ENCODE results near the gene GABRG3.

GABRG3 gene

DNA sequence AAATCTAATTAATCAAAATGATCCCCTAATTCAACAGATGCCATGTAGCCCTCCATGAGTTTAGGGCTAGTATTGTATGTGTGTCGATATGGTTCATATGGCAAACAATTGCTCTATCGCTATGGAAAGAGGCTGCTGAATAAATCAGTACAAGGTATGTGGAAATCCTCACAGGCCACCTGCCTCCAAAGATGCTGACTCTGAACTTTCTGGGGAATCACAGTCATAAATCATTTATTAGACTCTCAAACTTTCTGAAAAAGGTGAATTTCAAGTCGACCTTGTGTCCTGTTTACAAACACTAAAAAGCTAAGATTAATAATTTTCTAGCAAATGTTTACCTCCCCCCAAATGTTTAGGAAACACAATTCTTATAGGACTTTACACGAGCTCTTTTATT is 462.6 kb downstream of the GABRG3 start:
- DNase-seq = no peak

DNA sequence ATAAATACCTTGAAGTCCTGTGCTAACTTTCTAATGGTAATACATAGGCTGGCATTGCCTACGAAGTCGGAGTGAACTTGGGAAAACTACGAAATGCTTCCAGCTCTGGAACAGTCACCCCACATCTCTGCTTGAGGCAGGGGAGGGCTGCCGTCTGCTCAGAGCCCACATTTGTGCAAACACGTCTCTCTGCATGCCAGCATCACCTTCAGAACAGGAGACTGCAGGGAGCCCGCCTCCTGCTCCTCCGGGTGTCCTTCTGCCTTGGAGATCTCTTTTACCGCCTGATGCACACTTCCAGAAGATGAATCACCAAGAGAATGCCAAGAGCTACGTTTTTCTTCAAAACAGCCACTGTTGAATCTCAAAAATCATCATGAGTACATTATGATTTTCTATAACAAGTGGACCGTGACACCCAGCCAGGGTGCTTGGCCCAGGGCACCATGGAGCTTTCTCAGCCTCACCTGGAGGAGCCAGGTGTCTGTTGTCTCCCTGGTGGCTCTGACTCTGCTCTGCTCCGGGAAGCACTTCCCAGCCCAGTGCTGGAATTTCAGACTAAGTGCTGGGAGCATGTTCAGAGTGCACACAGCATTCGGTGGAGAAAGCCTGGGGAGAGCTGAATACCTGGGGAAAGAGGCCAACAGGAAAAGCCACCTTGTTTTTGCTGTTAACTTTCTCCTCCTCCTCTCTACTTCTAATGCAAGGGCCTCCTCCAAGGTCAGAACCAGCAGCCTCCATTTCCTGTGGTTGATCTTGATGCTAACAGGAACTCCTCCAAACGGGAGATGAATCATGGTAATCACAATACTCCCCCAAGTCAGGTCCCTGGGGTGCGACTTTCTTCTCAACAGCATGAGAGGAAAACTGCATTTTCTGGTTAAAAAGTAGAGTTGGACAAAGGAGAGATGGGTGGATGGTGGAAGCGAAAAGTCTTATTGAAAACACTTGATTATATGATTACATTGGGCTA is 467.7 kb downstream of the GABRG3 start:
- DNase-seq = no peak

DNA sequence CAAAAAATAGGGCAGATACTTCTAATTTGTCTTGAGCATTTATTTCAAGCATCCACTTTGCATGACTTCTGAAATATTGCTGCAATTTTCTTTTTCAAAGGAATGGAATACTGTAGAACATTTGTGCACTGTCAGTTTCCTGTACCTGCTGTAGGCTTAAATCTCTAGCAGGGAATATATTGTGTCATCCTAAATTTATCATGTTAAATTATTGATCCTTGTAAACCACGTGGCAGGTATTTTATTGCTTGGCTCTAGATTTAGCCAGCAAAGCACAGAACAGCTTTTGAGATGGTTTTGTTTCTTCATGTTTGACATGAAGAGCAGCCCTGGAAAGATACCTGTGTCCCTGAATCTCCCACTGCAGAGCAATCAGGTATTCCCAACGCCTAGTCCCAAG is 470.1 kb downstream of the GABRG3 start:
- DNase-seq = no peak

DNA sequence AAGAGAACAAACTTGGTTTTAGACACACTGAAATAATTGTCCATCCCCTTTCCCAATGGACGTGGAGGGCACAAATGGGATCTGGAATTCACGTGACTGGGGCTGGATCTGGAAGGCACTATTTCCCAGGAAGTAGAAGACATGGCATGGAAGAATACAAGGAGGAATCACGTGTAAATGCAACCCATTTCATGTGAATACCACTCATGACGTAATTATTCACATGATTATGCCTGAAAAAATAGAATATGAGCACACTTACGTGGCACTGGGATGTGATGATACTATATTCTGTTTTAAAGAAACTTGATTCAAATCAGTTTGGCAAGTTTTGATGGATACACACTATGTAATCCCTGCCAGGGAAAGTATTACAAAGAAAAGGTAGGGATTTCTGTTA is 477.3 kb downstream of the GABRG3 start:
- no peak for DNase-seq

DNA sequence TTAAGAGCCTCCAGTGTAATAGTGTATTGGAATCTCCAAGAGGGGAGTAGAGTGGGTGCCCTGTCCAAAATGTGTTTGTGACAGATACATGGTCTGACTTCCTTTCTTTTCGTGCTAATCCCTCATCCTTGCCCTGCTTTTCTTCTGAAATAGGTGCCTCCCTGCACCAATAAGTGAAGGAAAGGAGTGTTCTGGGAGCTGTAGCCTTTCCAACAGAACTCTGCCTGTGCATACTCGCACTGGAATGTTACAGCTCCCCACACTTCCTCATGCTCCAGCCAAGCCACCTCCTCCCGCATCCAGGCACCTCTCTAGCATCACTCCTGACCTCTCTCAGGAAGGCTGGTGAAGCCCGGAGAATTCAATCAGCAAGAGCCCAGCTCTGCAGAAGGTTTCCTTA is 478.0 kb downstream of the GABRG3 start:
- DNase-seq = no peak

DNA sequence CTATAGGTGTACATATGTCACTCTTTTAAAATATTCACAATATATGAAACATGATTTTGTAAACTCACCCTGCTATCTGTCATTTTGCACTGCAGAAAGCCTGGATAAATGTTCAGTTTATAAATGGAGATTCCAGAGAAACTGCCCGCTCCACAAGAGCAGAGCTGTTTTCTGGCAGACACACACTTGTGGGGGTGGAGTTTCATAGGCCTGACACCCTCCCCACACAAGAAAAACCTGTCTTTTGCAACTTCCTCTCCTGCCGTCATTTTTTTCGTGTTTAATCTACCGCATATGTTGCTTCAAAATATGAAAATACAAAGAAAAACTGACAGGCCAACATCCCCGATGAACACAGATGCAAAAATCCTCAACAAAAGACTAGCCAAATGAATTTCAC is 479.0 kb downstream of the GABRG3 start:
- no peak for DNase-seq

DNA sequence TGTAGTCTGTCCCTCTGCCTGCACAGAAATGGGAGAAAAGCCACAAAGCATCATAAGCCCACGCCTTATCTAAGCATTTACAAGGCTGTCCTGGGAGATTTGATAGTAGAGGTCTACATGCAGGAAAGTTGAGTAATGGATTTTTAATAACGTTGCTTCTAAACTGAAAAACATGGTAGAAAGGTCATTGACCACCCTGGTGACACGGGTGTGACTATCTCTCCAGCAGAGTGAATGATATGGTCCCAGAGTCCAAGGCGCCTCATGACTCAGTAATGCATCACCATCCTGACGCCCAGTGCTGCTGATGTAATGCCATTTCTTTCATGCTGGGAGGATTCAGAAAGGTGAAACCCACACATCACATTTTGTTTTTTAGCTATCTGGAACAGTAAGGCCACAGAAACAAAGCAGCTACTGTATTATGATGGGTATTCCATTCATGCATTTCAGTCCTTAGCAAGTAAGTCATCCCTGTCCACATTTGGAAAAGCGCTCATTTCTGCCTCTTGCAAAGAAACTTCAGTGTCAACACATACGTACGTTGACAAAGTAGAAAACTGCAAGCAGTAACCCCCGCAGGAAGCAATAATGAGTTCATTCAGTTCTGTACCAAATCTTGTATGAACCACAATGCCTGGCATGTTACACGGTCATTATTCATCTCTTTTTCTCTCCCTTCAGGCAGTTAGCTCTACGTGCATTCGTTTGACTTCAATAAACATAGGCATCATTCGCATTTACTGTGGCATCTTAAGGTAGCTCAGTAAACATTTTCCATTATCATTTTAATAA is 483.5 kb downstream of the GABRG3 start:
- no peak for DNase-seq

DNA sequence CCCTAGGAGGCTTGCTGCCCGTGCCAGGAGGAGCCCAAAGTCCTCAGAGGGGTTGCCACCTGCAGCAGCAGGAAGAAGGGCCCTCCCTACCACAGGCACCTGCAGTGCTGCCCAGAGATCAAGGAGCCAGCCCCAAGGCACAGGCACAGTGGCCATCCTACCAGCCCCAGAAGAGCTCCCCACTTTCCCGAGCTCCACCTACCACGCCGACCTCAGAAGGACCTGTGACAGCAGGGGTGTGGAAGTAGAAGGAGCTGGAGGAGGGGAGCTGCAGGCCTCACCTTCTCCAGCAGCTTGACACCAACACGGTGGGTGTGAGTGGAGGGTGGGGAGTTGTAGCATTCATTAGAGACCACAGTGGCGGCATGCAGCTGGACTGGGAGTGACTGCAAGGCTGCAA is 485.8 kb downstream of the GABRG3 start:
- no peak for DNase-seq

DNA sequence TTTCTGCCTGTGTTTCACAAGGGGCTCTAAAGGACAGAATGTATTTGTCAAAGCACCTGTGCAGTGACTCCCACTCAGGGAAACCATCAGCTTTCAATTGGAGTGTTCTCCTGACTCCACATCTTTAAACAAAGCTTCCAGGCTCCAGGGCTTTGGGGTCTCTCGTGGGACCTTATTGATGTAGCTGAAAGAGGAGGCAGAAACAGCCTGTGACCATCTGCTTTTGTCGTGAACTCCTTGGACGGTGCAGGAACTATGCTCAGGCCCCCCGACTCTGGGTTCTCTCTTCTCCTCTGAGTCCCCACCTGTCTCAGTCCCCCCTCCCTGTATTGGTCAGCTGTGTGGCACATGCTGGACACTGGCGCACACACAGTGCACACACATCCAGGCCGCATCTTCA is 486.8 kb downstream of the GABRG3 start:
- DNase-seq = no peak

DNA sequence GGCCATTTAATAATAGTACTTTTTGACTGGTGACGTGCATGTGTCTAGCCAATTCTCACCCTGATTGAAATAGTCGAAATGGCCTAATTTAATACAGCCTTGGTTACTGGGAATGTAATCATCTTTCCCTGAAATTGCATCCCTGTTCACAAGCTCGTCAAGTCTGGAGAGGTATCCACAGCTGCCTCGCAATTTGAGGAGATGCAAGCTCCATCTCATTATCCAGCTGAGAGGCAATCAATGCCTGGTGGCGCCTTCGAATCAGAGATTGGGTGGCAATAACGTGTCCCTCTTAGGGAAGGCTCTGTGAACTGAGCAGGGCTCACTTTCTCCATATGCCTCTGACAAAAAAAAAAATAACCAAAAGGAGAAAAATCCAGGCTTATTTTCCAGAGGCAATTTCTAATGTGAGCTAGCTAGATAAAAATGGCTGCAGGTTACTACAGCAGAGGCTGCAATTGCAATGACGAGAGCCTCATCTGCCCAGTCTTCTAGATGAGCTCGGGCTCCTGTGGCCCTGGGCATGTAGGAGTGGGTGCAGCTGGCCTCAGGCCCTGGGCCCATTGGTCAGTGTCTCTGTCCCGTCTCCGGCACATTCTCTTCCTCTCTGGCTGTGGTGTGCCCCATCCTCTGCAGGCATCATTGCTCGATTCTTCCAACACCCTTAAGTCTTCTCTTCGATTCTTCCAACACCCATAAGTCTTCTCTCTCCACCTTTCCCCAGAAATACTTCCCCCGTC is 487.5 kb downstream of the GABRG3 start:
- DNase-seq = no peak

DNA sequence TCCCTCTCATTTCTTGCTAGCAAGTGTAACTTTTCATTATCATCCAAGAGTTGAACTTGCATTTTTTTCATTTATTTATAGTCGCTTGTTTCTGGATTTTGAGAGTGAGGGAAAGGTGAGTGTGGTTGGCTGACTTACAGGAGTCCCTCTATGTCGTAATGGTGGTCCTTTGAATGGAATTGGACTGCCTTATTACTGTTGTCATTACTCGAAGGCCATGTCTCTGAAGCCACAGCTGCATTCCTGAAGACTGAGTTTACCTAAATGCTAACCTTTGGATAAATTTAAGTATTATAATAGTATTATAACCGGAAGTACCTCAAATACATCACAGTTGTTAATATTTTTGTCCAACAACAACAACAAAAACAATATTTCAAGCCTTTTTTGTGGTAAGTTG is 488.9 kb downstream of the GABRG3 start:
- DNase-seq = no peak

DNA sequence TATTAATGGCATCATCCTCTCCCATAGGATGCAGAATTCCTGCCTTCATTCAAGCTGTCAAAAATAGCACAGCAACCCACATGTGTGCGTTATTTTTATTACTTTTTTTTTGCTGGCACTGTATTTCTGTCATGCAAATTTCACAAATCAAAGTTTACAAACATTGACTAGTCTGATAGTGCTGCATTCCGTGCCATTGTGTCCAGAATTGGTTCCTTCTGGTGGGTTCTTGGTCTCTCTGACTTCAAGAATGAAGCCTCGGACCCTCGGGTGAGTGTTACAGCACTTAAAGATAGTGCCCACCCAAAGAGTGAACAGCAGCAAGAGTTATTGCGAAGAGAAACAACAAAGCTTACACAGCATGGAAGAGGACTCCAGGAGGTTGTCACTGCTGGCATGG is 490.2 kb downstream of the GABRG3 start:
- DNase-seq = no peak

DNA sequence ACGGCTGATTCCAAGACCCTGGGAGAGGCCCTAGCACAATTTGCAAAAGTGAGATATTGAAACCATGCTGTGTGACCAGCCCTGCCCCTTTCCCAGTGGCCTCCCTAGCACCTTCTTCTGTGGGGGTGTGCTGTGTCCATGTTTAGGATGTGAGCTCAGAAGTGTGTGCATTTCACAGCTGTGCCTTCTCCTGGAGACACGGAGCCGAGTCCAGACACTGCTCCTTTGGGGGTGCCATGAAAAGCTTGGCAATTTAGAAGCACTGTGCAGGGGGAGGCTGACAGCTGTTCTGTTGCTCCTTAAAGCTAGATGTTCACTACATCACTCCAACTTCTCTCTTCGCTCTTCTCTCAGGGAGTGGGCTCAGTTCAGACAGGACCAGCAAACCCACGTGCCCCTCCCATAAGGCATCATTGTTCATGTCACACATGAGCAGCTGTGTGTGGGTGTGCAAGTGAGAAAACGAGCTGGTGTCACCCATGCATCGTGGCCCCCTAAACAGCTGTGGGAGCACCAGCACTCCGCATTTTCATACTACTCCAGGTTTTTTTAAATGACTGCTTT is 492.6 kb downstream of the GABRG3 start:
- DNase-seq = no peak

DNA sequence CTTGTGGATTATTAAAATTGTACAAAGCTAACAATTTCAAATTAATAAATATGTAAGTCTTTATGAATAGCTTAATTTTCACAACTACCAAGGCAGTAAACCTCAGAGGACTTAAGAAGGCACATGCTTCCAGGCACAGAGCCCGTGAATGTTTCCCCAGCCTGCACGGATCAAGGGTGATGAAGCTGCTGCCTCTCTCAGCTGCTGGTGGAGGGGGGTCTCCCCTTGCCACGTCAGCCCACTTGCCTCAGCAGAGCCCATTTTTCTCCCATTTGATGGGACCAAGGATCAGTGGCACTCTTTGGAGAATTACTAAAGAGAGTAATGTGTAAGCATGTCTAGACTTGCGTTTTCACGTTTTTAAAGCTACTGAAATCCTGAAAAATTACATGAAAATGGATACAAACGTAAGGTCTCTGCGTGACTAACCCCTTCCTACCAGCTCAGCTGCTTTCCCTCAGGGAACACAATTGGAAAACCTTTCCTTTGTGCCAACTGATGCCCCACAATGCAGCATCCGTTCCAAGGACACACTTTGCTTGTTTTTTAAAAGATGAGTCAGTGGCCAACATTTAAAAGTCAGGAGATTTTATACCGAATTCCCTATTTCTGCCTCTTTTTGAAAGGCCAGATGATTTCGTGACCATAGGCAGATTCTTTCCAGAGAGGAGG is 494.1 kb downstream of the GABRG3 start:
- DNase-seq = no peak

DNA sequence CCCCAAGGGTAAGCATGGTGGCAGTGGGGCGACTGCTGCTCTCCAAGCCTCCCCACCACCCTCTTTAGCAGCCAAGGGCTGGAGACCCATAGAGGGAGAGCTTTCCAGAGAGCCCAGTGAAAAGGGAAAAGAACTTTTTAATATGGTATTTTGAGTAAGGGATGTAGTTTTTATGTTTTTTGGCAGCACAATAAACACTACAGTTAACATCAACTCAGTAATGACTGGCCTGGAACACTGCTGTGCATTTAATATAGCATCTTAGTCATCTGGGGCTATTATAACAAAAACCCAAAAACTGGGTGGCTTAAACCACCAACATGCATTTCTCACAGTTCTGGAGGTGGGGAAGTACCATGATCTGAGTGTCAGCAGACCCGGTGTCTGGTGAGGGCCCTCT is 495.8 kb downstream of the GABRG3 start:
- no peak for DNase-seq

DNA sequence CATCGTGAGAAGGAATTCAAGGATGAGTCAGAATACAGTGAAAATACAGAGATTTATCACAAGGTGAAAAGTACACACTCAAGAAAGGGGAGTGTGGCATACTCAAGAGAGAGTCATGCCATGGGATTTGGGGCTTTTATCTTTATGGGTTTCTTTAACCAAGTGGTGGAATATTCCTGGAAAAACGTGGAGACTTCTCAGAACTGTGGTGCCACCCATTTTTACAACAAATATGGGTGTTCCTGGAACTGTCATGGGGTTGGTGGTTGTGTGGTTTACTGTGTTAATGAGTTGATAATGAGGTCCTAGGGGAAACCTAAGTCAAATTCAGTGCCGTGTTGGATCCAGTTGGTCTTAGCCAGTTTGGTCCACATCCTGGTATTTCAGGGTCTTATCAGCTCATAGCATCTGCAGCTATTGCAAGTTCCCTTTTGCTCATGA is 497.2 kb downstream of the GABRG3 start:
- DNase-seq = no peak

DNA sequence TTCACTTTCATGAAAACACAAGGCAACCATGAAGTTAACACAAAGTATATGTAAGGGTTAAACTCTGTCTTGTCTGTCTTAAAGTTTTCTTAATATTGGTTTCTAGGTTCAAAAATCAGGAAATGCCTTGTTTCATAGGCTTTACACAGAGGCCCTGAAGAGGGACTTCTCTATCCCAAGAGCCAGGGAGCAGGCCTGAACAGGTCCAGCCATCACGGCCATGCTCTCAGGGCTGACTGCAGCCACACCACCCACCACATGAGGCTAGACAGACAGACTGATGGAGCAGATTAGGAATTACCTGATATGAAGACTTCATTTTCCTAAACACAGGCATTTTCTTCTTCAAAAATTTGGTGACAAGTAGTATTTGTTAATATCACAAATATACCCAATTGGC is 502.9 kb downstream of the GABRG3 start:
- no peak for DNase-seq

DNA sequence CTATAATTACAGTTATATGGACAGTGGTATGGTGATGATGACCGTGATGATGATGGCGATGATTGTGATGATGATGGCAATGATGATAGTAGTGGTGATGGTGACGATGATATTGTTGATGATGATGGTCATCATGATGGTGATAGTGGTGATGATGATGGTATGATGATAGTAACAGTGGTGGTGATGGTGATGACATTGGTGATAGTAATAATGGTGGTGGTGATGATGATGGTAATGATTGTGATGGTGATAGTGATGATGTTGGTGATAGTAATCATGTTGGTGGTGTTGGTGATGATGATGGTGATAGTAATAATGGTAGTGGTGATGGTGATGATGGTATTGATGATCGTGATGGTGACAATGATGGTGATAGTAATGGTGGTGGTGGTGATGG is 504.4 kb downstream of the GABRG3 start:
- no peak for DNase-seq

DNA sequence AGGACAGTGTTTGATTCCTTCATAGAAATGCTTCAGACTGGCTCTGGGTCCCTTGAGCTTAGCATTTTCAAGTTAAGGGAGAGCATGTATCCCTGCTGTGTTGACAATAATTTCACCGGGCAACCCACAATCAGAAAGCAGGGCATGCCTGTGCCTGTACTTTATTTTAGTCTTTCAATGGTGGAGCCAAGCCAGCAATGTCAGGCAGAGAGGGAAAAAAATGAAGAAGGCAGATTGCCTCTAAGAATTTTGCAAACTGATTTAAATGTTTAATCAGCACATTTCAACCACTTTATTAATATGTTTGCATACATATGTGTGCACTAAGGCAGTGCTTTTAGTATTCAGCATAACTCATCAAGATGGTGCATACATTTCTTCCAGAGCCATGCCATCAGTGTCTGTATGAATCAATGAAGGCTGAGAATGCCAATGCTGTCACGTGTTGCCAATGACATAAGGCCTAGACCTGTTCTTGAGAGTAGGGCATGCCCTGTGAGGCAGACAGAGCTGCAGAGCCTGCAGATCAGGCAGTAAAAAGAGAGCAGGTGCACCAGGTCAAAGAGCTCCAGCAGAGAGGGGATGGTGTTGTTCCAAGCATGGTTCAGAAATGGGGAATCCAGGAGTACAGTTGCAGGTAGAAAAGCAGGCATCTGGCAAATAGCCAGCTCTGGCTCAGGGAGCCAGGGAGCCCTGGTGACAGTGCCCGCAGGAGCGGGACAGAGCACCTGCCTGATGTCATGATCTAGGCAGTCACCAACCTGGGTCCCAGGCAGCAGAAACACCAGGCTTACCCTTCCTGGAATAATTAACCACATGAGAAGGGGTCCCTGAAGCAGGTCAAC is 508.5 kb downstream of the GABRG3 start:
- no peak for DNase-seq

DNA sequence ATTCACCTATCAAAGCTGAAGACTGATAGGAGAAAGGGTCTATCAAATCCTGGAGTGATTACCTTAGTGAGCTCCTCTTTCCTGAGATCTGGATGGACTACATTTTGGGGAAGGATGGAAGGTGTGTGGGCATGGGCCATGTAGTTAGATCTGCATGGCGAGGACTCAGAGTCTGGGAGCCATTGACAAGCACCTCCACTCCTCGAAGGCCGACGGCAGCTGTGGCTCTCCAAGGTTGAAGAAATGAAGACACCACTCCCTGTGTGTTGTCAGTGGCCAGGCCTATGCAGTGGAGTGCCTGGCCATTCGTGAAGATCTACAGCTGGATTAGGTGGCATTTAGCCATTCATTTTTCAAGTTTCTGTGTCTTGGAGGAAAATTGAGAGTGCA is 509.2 kb downstream of the GABRG3 start:
- no peak for DNase-seq

DNA sequence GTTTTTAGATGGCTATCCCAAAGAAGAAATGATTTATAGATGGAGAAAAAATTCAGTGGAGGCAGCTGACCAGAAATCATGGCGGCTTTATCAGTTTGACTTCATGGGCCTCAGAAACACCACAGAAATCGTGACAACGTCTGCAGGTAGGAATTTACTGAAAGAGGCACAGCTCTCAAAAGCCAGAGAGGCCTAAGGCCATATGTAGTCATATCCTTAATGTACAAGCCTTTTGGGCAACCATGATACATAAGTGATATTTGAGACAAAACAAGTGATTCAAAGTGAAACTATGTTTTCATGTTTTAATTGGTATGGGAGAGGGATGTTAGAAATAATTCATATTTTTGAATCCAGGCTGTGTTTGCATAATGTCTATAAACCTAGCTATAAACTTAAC is 509.7 kb downstream of the GABRG3 start:
- DNase-seq = no peak

DNA sequence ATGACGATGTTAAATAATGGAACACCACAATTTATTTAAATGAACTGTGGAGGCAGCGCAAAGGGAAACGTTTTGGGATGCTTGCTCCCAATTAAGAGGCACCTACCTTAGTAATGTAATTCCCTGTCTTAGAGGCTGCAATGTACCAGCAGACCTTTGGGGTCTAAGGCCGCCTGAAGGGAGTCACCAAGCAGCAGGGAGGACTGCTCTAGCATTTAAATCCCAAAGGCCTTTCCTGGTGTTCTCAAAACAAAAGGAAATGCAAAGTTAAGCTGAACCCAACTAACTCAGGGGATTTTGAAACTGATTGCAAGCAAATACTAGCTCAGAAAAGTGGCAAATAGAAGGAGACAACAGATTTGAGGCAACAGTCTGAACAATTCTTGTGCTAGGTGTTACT is 510.8 kb downstream of the GABRG3 start:
- DNase-seq = no peak

All from activated CD8-positive, alpha-beta memory T cell treated with anti-CD3 and anti-CD28 coated beads for 24 hours (primary cell).